Dedifferentiated amniotic fluid mesenchymal stem cell (primary cell): ENCODE data around the gene ANKRD28.
"Not testable (repeated sequence)": the region's sequence is repeated elsewhere in the genome, so short reads cannot be mapped to it uniquely, and the experiment has no call there.

Experiments used
- DNase-seq: peaks from one replicate; pipeline ENCODE4 v3.0.0-alpha.2; 2016; ENCODE audit errors: extremely low spot score

The ANKRD28 gene

DNA sequence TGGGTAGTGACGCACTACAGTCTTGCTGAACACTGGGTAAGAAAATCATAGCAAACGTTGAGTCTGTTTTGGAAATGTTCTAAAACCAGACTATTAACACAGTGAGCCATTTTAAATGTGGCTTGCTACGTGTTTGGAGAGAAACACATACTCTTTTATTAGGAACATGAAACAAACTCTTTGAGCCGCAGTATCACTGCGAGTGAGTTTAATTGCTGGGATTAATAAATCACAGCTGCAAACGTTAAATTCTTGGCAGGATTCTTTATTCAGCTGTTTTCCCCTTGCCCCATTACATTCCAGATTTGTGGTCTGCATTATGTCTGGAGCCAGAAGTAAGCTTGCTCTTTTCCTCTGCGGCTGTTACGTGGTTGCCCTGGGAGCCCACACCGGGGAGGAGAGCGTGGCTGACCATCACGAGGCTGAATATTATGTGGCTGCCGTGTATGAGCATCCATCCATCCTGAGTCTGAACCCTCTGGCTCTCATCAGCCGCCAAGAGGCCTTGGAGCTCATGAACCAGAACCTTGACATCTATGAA, 162.6 kb downstream of the ANKRD28 start:
- no peak for DNase-seq

DNA sequence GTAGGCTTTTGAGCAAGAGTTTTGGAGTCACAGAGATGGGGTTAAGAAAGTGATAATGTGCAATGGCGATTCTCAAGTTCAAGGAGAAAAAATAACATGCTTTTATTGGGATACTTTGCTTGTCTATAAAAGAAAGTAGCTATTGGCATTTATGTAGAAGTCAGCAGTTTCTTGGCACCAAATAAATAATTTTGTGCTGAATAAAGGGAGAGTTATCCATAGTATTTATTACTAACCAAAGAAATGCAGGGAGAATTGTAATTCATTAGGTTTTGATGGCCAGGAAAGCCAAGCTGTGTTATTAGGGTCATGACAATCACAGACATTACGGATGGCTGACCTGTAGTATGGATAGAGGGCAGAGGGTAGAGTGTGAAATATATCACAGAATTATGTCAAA, 163.1 kb downstream of the ANKRD28 start:
- DNase-seq = no peak

DNA sequence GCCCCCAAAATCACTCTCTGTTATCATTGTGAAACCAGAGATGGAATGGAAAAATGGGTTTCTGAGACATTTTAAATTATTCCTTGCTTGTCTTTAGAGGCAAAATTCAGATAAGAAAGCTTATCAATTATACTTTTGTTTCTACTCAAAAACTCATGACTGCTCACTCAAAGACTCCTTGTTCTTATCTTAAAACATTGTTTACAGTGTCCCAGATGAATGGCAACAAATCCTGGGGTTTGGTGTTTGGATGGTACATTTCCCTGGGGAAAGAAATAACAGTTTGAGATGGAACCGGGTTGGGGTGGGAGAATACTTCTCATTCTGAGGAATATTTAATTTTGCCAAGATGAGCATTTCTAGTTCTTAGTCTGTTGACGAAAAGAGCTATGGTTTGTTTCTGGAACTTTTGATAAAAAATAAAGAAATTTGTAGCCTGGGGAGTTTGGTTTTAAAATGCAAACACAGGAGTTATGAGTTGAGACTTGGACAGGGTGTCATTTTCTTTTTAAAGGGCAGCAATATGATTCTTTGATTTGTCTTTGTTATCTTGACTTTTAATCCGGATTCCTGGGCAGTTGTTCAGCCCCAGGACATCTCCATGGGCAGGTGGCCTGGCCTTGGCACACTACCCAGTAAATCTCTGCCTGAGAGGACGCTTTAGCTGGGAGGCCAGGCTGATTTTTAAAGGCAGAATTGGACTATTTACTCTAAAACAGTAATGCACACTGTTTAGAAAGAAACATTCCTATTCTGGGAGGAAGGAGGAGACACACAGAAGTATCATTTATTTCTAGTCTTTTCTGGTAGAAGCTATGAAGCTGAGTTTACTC, 163.8 kb downstream of the ANKRD28 start:
- DNase-seq = no peak

DNA sequence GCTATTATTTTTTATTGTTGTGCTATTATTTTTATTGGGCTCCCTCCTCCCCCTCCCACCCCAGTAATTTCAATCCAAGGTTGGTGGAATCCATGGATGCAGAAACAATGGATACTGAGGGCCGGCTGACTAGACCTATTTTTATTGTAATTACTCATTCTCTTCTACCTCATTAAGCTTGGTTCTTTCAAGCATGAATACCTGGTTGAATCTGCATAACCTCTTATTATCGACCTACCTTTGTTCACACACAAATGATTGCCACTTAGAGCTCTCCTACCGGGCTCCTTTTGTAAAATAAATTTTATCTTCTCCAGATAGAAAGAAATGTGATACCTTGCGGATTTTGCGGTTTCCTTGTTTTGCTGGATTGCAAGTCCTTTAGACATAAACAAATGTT, 164.6 kb downstream of the ANKRD28 start:
- no peak for DNase-seq

DNA sequence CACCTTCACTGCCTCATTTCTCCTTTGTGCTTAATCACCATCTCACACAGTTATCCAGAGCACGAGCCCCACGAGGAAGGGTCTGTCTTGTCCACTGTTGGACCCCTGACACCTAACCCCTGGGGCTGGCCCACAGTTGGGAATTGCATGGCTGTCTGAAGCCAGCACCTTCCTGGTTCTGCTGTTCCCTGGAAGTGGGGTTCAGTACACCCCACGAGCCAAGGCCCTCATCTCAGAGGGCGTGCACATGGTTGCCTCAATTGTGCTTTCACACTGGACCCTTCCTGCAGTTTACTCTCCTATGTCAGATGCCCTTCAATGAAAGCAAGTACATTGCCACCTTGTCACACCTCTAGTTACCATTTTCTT, 165.6 kb downstream of the ANKRD28 start:
- DNase-seq = no peak

DNA sequence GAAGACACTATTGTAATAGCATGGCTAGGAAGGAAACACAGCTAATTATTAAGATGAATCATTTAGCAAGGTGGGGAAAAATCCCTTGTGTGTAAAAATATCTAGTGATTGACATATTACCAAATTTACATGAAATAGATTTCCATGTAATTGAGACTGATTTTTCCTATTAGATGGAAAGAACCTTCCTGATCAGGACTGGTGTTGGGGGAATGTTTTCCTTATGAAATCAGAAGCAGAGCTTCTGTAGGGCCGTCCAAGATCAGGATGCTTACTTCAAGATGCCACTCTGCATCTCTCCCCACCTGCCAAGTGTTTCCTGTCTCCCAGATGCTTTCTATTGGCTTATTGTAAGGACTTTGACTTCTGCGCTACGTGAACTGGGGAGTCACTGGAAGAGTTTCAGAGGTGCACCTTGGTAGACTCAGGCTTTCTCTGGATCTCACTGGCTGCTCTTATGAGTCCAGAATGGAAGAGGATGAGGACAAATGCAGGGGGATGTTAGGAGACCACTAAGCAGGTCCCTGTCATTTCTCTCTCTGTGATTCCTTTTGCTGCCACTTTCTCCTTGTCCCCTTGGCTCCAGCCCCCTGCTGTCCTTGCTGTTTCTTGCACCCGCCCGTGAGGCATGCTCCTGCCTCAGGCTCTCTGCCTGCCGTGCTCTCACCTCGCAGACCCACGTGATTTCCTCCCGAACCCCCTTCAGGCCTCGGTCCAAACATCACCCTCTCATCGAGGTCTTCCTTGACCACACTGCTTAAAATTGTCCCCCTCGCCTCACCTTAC, 166.2 kb downstream of the ANKRD28 start:
- DNase-seq = no peak

DNA sequence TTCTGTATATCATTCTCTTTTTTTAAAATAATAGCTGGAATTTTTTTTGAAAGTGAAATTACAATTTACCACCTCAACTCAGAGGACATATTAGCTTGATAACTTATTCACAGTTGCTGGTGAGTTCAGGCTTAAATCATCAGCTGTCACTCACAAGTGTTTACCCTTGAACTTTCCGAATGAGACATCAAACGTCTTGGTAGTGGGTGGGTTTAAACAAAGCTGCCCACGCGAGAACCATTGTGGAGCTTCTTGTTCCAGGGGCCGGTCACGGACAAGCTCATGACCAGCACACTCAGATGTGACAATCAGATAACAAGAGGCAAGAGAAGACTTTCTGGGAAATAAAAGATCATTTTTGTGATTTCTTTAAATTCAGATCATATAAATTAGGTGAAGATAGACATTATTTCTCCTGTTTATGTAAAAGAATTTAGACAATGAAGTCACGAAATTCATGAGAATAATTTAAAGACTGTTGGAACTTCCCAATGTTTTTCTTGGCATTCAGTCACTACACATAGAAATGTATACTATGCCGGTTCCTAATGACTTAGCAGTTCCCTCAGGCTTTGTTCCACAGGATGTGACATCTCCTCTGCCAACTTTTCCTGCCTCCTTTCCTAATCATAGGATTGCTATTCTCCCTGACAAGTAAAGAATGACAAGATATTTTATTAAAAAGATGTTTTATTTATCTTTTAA, 167.0 kb downstream of the ANKRD28 start:
- DNase-seq = peak; percentile 90

DNA sequence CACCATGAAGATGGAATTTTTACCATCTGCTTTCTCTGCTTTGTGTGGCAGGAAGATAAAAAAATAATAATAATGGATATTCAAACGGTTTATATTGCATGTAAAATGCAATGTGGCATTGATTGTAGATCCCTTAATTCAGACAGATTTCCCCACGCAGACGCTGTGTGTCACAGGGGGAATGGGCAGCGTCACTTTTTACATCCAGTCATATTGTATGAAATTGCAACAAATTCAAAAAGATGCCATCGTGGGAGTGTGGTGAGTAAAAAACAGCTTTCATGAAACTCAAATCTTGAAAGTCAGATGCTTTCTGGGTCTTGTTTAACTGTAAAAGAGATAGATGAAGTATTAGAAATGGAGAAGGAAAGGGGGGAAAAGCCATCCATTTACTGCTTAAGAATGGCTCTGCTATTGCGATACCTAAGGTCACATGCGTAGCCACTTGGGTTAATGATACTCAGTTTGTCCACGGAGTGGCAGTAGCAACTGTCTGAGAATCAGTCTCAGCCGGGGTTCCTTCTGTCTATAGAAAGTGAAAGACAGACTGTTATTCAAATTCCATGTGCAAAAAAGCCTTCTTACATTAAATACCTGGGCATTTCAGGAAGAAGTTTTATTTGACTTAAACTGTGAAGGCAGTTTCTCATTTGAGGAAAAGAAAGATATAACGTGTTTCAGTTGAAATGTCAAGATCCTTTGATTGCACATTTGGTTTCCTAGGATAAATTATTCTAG, 167.8 kb downstream of the ANKRD28 start:
- peak; percentile 95 for DNase-seq

DNA sequence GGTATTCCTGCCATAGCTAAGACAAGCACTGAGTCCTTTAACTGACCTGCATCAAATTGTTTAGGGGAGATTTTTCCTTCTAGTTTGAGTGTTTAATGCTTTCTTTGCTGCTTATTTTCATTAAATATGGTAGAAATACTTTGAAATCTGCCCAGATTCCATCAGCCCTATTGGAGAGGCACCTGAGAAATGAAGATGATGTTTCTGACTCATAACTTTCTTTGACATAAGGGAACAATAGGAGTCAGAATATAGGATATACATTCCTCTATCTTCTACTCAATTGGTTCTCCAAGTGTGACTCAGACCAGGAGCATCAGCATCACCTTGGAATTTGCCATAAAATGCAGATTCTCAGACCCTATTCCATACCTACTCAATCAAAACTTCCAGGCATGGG, 168.8 kb downstream of the ANKRD28 start:
- DNase-seq = no peak

DNA sequence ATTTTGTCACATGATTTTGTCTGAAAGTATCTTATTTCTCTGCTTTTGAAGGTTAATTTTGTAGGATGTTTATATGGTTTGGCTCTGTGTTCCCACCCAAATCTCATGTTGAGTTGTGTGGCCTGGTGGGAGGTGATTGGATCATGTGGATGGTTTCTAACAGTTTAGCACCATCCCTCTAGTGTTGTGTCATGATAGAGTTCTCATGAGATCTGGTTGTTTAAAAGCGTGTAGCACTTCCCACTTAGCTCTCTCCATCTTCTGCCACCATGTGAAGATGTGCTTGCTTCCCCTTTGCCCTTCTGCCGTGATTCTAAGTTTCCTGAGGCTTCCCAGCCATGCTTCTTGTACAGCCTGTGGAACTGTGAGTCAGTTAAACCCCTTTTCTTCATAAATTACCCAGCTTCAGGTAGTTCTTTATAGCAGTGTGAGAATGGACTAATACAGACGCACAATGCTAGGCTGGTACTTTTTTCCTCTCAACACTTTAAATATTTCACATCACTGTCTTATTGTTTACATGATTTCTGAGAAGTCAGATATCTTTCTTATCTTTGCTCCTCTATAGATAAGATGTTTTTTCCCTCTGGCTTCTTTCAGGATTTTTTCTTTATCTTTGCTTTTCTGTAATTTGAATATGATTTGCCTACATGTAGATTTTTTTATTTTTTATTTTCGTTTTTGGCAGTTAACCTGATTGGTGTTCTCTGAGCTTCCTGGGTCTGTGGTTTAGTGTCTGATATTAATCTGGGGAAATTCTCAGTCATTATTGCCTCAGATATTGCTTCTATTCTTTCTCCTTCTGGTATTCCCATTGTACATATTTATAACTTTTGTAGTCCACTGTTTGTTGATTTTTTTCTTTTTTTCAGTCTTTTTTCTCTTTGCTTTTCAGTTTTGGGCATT, 174.0 kb downstream of the ANKRD28 start:
- no peak for DNase-seq

DNA sequence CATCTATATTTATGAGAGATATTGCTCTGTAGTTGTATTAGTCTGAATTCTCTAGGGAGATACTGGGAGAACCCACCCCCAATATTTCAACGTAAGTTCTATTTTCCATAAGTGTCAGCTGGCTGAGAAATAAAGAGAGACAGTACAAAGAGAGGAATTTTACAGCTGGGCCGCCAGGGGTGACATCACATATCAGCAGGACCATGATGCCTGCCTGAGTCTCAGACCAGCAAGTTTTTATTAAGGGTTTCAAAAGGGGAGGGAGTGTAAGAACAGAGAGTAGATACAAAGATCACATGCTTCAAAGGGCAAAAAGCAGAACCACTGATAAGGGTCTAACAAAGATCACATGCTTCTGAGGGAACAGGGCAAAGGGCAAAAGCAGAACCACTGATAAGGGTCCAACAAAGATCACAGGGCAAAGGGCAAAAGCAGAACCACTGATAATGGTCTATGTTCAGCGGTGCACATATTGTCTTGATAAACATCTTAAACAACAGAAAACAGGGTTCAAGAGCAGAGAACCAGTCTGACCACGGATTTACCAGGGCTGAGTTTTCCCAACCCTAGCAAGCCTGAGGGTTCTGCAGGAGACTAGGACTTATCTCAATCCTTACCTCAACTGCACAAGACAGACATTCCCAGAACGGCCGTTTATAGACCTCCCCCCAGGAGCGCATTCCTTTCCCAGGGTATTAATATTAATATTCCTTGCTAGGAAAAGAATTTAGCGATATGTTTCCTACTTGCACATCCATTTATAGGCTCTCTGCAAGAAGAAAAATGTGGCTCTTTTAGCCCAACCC, 177.9 kb downstream of the ANKRD28 start:
- not testable (repeated sequence) for DNase-seq
